HEK293T (cell line): ENCODE measurements around the gene QKI.
"Not testable (repeated sequence)": the region's sequence is repeated elsewhere in the genome, so short reads cannot be mapped to it uniquely, and the experiment has no call there.

Source experiments
- CTCF ChIA-PET: fragments of 350-600 bp; formaldehyde crosslinking; extraction: SDS; loops from one replicate; lab custom pipeline; 2021; ENCODE audit warnings: antibody characterized with exemption, inconsistent platforms; lab: Yijun Ruan, JAX
- POLR2A ChIA-PET: fragments of 350-600 bp; formaldehyde crosslinking; extraction: SDS; loops from one replicate; lab custom pipeline; 2020; ENCODE audit warnings: antibody characterized with exemption, inconsistent platforms; lab: Yijun Ruan, JAX
- DNase-seq: peaks from one replicate; pipeline ENCODE4 v3.0.0; 2012; ENCODE audit warnings: mixed read lengths; ENCODE audit errors: extremely low spot score
- ARNT ChIP-seq: fragments of 450-650 bp; IDR thresholded peaks from 2 replicates; pipeline ENCODE4 v1.6.1; 2017; ENCODE audit warnings: mild to moderate bottlenecking
- BHLHE40 ChIP-seq: fragments of 450-650 bp; IDR thresholded peaks from 2 replicates; pipeline ENCODE4 v1.6.1; 2016; ENCODE audit warnings: mild to moderate bottlenecking, moderate library complexity, borderline replicate concordance
- CTBP1 ChIP-seq: fragments of 450-650 bp; IDR thresholded peaks from 2 replicates; pipeline ENCODE4 v1.6.1; 2016; ENCODE audit warnings: borderline replicate concordance
- ELF4 ChIP-seq: fragments of 450-650 bp; IDR thresholded peaks from 2 replicates; pipeline ENCODE4 v1.6.1; 2017; ENCODE audit warnings: antibody characterized with exemption
- FOXA1 ChIP-seq: fragments of 450-650 bp; IDR thresholded peaks from 2 replicates; pipeline ENCODE4 v1.6.1; 2016; ENCODE audit warnings: mild to moderate bottlenecking
- FOXK2 ChIP-seq: fragments of 450-650 bp; IDR thresholded peaks from 2 replicates; pipeline ENCODE4 v1.6.1; 2016; ENCODE audit warnings: mild to moderate bottlenecking
- FOXM1 ChIP-seq: fragments of 450-650 bp; IDR thresholded peaks from 2 replicates; pipeline ENCODE4 v1.6.1; 2017; ENCODE audit warnings: mild to moderate bottlenecking, borderline replicate concordance
- HDGF ChIP-seq: fragments of 450-650 bp; IDR thresholded peaks from 2 replicates; pipeline ENCODE4 v1.6.1; 2017; ENCODE audit warnings: antibody characterized with exemption, borderline replicate concordance
- L3MBTL2 ChIP-seq: fragments of 450-650 bp; conservative IDR thresholded peaks from 2 replicates; pipeline ENCODE4 v1.6.1; 2016; ENCODE audit warnings: mild to moderate bottlenecking
- LEF1 ChIP-seq: fragments of 450-650 bp; IDR thresholded peaks from 2 replicates; pipeline ENCODE4 v1.6.1; 2017; ENCODE audit warnings: mild to moderate bottlenecking, borderline replicate concordance
- NFRKB ChIP-seq: fragments of 450-650 bp; IDR thresholded peaks from 2 replicates; pipeline ENCODE4 v1.6.1; 2016; ENCODE audit warnings: mild to moderate bottlenecking, moderate library complexity
- PKNOX1 ChIP-seq: fragments of 450-650 bp; IDR thresholded peaks from 2 replicates; pipeline ENCODE4 v1.6.1; 2016
- SP1 ChIP-seq: fragments of 450-650 bp; IDR thresholded peaks from 2 replicates; pipeline ENCODE4 v1.6.1; 2017
- SUZ12 ChIP-seq: fragments of 450-650 bp; IDR thresholded peaks from 2 replicates; pipeline ENCODE4 v1.6.1; 2016; ENCODE audit warnings: mild to moderate bottlenecking
- TARDBP ChIP-seq: fragments of 450-650 bp; IDR thresholded peaks from 2 replicates; pipeline ENCODE4 v1.6.1; 2016
- ZNF384 ChIP-seq: fragments of 450-650 bp; IDR thresholded peaks from 2 replicates; pipeline ENCODE4 v1.6.1; 2016

The QKI gene

GRCh38 chr6:163432300-163432699 lies 17.8 kb downstream of the QKI start:
- DNase-seq, result no peak
- ChIA-PET POLR2A (no interaction called here), CTCF (interaction anchor here (0.7 kb wide), 1 partner anchor 217 kb away, joined by 3 read pairs; no protein-coding TSS in a partner anchor)
- TF ChIP-seq L3MBTL2, result no peak
- TF ChIP-seq LEF1, result no peak
- no peak for TF ChIP-seq SP1
- TF ChIP-seq CTBP1, result no peak
- TF ChIP-seq ZNF384, result no peak
- no peak for TF ChIP-seq BHLHE40
- TF ChIP-seq HDGF, result no peak
- no peak for TF ChIP-seq SUZ12
- TF ChIP-seq NFRKB, result no peak
- no peak for TF ChIP-seq FOXM1
- TF ChIP-seq FOXK2, result no peak
- no peak for TF ChIP-seq PKNOX1
- TF ChIP-seq FOXA1, result no peak
- no peak for TF ChIP-seq TARDBP
- TF ChIP-seq ARNT, result no peak

- CTCF ChIA-PET, POLR2A ChIA-PET, DNase-seq: not testable (repeated sequence)
These were observed 19.0 kb downstream of the QKI start for GRCh38 chr6:163433486-163433885.

GRCh38 chr6:163435023-163435422 lies 20.5 kb downstream of the QKI start:
- CTCF ChIA-PET, result no interaction called here

GRCh38 chr6:163436843-163437242 lies 22.3 kb downstream of the QKI start:
- CTCF ChIA-PET, result no interaction called here
- DNase-seq, result no peak
- POLR2A ChIA-PET, result no interaction called here
- TF ChIP-seq PKNOX1 (no peak), FOXM1 (no peak), LEF1 (no peak), ARNT (no peak), FOXK2 (no peak), L3MBTL2 (no peak), BHLHE40 (no peak), ELF4 (no peak), TARDBP (no peak), HDGF (no peak), SUZ12 (no peak), SP1 (no peak), CTBP1 (no peak)

More at GRCh38 chr6:163435023-163435422, 20.5 kb downstream of the QKI start:
- DNase-seq, result no peak
- TF ChIP-seq LEF1 (no peak), ELF4 (no peak), NFRKB (no peak), FOXM1 (no peak), ARNT (no peak), PKNOX1 (no peak), CTBP1 (no peak)
- POLR2A ChIA-PET, result no interaction called here

GRCh38 chr6:163437466-163437865 lies 22.9 kb downstream of the QKI start:
- ChIA-PET POLR2A (no interaction called here), CTCF (no interaction called here)
- TF ChIP-seq BHLHE40 (no peak), SP1 (no peak), LEF1 (no peak), NFRKB (no peak), ARNT (no peak), FOXA1 (no peak), PKNOX1 (no peak), FOXM1 (no peak), TARDBP (no peak), SUZ12 (no peak), CTBP1 (no peak), ELF4 (no peak)
- DNase-seq, result no peak

GRCh38 chr6:163438298-163438939 lies 23.9 kb downstream of the QKI start:
- no peak for TF ChIP-seq FOXM1
- no peak for TF ChIP-seq ELF4
- TF ChIP-seq NFRKB, result no peak
- no peak for TF ChIP-seq TARDBP
- TF ChIP-seq FOXK2, result no peak
- no peak for TF ChIP-seq PKNOX1
- ChIA-PET CTCF (interaction anchor here (0.8 kb wide), 2 partner anchors 116 to 883 kb away, joined by 3 to 4 read pairs; no protein-coding TSS in a partner anchor), POLR2A (no interaction called here)
- DNase-seq, result no peak
